OCI-LY7 (cell line): ENCODE results near the gene APOA4.

Experiments
- CTCF ChIP-seq: fragments of 200-600 bp; sonication (generic); conservative IDR thresholded peaks from 2 replicates; pipeline ENCODE4 v1.5.1; 2014; ENCODE audit warnings: mild to moderate bottlenecking, antibody characterized with exemption, low read length, moderate library complexity, mixed read lengths
- EZH2phosphoT487 ChIP-seq: fragments of 200-600 bp; sonication (generic); IDR thresholded peaks from 2 replicates; pipeline ENCODE4 v1.6.1; 2018; ENCODE audit warnings: low read depth, borderline replicate concordance, mild to moderate bottlenecking, mixed run types, antibody characterized with exemption, low read length, moderate library complexity, mixed read lengths

DNA sequence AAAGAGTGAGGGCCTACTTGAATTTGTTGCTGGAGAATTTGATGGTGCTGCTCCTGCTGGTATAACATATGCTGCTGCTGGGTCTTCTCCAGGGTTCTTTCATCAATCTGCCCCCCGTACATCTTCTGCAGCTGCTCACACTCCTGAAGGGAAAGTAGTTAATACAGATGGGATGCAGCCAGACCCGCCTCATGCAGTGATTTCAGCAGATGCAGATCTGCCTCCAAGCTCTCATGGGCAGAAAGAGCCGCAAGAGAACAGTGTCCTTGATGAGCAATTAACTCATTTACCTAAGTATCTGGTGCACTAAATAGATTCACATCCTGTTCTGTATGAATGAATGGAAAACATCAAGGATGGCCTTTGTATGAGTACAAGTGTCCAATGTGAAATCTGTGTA, 39.1 kb upstream of the APOA4 start:
- no peak for TF ChIP-seq CTCF
- TF ChIP-seq EZH2phosphoT487, result no peak
